Measurements from ENCODE around the gene AGAP3. TPM values are rescaled to one million over a fixed set of nuclear protein-coding genes. Genes with fewer than 3 reads are reported as not detected.

The AGAP3 gene
- total RNA-seq, 3 donors from 2014 or later (not counting 1 experiment from before 2014, with no cell fraction given) = 27.7 to 46.9 (median 42.8) TPM

DNA sequence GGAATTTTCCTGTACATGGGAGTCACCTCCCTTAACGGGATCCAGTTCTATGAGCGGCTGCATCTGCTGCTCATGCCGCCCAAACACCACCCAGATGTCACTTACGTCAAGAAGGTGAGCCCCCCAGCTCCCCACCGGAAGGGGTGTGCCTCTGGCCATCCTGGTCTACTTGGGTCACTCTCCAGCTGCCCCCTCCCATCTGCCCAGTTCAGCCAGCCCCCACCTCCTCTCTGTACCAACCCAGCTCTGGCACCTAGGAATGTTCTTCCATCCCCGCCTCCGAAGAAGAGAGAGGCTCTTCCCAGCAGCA lies 10.7 kb upstream of the AGAP3 start:
- no peak overlapping the region for H3K4me3 Mint-ChIP-seq
- 93% methylated on average over 7 of the region's 7 CpGs for WGBS (ENCODE audit: insufficient coverage)

DNA sequence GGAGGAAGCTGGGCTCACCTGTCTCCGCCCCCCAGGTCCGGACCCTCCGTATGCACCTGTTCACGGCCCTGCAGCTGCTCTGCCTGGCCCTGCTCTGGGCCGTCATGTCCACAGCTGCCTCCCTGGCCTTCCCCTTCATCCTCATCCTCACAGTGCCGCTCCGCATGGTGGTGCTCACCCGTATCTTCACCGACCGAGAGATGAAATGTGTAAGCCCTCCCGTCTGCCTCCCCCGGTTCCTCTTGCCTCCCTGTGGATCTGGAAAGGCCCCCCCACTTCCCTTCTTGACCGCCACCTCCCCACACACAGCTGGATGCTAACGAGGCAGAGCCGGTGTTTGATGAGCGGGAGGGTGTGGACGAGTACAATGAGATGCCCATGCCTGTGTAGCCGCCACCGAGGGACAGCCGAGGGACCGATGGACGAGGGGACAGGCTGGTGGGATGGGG lies 10.3 kb upstream of the AGAP3 start:
- 89% methylated on average over 17 of the region's 22 CpGs for WGBS (ENCODE audit: insufficient coverage)
- ATAC-seq (no peak), DNase-seq (no peak)
- Mint-ChIP-seq H3K9me3 (no peaks in the 10 kb centered on the region), H3K4me1 (peaks cover 5 to 18% of the 10 kb centered on the region in 2 donors), H3K27ac (no peak overlapping the region), H3K36me3 (no peaks in the 10 kb centered on the region), H3K4me3 (no peak overlapping the region), H3K27me3 (ENCODE audit: low read depth in 2 of 2) (no peaks in the 10 kb centered on the region)
- intact Hi-C loops (cut with micrococcal nuclease) = no loop called here
- no peak overlapping the region for H3K27ac ChIP-seq (ENCODE audit: low read length)
- H3K4me3 ChIP-seq (ENCODE audit: low read length) = no peak overlapping the region
- H3K27me3 ChIP-seq (ENCODE audit: control insufficient read depth, insufficient read depth, low read length) = no peaks in the 10 kb centered on the region
- peaks cover 41% of the 10 kb centered on the region for H3K36me3 ChIP-seq (ENCODE audit: control insufficient read depth, insufficient read depth, low read length)
- TF ChIP-seq, protein P1, sequence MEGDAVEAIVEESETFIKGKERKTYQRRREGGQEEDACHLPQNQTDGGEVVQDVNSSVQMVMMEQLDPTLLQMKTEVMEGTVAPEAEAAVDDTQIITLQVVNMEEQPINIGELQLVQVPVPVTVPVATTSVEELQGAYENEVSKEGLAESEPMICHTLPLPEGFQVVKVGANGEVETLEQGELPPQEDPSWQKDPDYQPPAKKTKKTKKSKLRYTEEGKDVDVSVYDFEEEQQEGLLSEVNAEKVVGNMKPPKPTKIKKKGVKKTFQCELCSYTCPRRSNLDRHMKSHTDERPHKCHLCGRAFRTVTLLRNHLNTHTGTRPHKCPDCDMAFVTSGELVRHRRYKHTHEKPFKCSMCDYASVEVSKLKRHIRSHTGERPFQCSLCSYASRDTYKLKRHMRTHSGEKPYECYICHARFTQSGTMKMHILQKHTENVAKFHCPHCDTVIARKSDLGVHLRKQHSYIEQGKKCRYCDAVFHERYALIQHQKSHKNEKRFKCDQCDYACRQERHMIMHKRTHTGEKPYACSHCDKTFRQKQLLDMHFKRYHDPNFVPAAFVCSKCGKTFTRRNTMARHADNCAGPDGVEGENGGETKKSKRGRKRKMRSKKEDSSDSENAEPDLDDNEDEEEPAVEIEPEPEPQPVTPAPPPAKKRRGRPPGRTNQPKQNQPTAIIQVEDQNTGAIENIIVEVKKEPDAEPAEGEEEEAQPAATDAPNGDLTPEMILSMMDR (IDR thresholded peaks at IDR 0.05) = no peak
- H3K9me3 ChIP-seq (ENCODE audit: control insufficient read depth, insufficient read depth, low read length) = no peaks in the 10 kb centered on the region
- H3K4me1 ChIP-seq (ENCODE audit: control insufficient read depth, insufficient read depth, low read length) = peaks cover 14% of the 10 kb centered on the region

More for the DNA sequence above, 10.7 kb upstream of the AGAP3 start:
- Histone ChIP-seq H3K4me3 (ENCODE audit: low read length) (no peak overlapping the region), H3K36me3 (ENCODE audit: control insufficient read depth, insufficient read depth, low read length) (peaks cover 45% of the 10 kb centered on the region), H3K27me3 (ENCODE audit: control insufficient read depth, insufficient read depth, low read length) (no peaks in the 10 kb centered on the region), H3K9me3 (ENCODE audit: control insufficient read depth, insufficient read depth, low read length) (no peaks in the 10 kb centered on the region), H3K4me1 (ENCODE audit: control insufficient read depth, insufficient read depth, low read length) (peaks cover 12% of the 10 kb centered on the region), H3K27ac (ENCODE audit: low read length) (no peak overlapping the region)
- TF ChIP-seq, protein P1 (IDR thresholded peaks at IDR 0.05) = no peak
- Mint-ChIP-seq H3K36me3 (no peaks in the 10 kb centered on the region), H3K9me3 (no peaks in the 10 kb centered on the region), H3K27ac (no peak overlapping the region), H3K27me3 (ENCODE audit: low read depth in 2 of 2) (no peaks in the 10 kb centered on the region), H3K4me1 (peaks cover 5 to 18% of the 10 kb centered on the region in 2 donors)
- ATAC-seq = no peak
- DNase-seq = no peak
- intact Hi-C loops (cut with micrococcal nuclease) = no loop called here

DNA sequence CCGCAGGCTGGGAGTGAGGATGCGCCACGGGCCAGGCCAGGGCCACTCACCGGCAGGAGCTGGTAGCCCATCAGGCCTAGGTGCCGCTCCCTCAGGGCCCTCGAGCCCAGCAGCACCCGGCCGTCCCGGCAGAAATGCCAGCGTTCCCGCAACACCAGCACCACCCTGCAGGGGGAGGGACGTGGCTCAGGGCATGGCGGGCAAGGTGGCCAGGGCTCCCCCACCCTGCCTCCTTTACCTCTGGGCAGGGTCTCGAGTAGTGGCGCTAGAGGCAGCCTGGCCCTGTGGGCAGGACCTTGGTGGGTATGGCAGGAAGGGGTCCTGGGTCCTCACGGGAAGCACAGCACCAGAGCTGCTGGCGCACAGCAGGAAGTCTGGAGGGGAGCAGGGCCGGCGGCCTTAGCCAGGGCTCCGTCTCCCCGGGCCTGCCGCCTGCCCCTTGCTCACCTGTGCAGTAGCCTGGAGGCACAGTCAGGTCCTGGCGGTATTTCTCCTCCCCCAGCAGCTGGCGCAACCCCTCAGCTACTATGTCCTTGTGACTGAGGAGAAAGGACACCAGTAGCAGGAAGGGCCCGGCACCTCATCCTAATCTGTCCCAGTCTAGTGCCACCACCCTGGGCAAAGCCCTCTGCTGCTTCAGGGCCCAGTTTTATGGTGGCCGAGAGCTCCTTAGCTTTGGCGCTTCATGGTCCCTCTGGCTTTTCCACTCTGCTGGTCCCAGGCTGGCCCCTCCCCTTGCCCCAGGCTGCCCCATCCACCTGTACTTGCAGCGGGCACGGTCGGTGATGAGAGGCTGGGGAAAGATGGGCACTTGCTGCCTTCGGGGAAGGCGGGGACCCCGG lies 9.2 kb upstream of the AGAP3 start:
- no peaks in the 10 kb centered on the region for H3K36me3 Mint-ChIP-seq
- Histone ChIP-seq H3K9me3 (ENCODE audit: control insufficient read depth, insufficient read depth, low read length) (no peaks in the 10 kb centered on the region), H3K4me1 (ENCODE audit: control insufficient read depth, insufficient read depth, low read length) (peaks cover 23% of the 10 kb centered on the region), H3K4me3 (ENCODE audit: low read length) (no peak overlapping the region), H3K27me3 (ENCODE audit: control insufficient read depth, insufficient read depth, low read length) (no peaks in the 10 kb centered on the region), H3K27ac (ENCODE audit: low read length) (no peak overlapping the region), H3K36me3 (ENCODE audit: control insufficient read depth, insufficient read depth, low read length) (peaks cover 33% of the 10 kb centered on the region)
- H3K4me1 Mint-ChIP-seq = peaks cover 5 to 24% of the 10 kb centered on the region in 2 donors
- H3K9me3 Mint-ChIP-seq = no peaks in the 10 kb centered on the region
- H3K4me3 Mint-ChIP-seq = no peak overlapping the region
- WGBS (ENCODE audit: insufficient coverage) = 94% methylated on average over 33 of the region's 33 CpGs
- TF ChIP-seq, protein P1 (IDR thresholded peaks at IDR 0.05) = no peak
- no peak for ATAC-seq
- intact Hi-C loops (cut with micrococcal nuclease) = no loop called here
- DNase-seq = peak in 1 of 2 donors; percentile 31
- no peak overlapping the region for H3K27ac Mint-ChIP-seq
- no peaks in the 10 kb centered on the region for H3K27me3 Mint-ChIP-seq (ENCODE audit: low read depth in 2 of 2)
